Measurements from ENCODE around the gene AICDA. TPM values are rescaled to one million over a fixed set of nuclear protein-coding genes. Genes with fewer than 3 reads are reported as not detected.
"Not testable (repeated sequence)": the region's sequence is repeated elsewhere in the genome, so short reads cannot be mapped to it uniquely, and the experiment has no call there.

The AICDA gene
- 2.2 TPM for total RNA-seq

- DNase-seq (ENCODE audit: low spot score): no peak
Measured at GRCh38 chr12:8612629-8613028, at the start of gene AICDA. TSS of gene AICDA (minus strand) at chr12:8612859. CDS start at chr12:8612767, 92 bp downstream.

- no peak for DNase-seq (ENCODE audit: low spot score)
Measured at GRCh38 chr12:8661751-8662150, 49.1 kb upstream of the AICDA start.

- no peak for DNase-seq (ENCODE audit: low spot score)
Measured at GRCh38 chr12:8661016-8661415, 48.4 kb upstream of the AICDA start.

- no peak for DNase-seq (ENCODE audit: low spot score)
Measured at GRCh38 chr12:8658346-8658745, 45.7 kb upstream of the AICDA start.

- DNase-seq (ENCODE audit: low spot score): no peak
Measured at GRCh38 chr12:8655421-8655820, 42.8 kb upstream of the AICDA start.

GRCh38 chr12:8648576-8649205 is 36.0 kb upstream of the AICDA start:
- no peak for DNase-seq (ENCODE audit: low spot score)

GRCh38 chr12:8647968-8648367 is 35.3 kb upstream of the AICDA start:
- no peak for DNase-seq (ENCODE audit: low spot score)

- no peak for DNase-seq (ENCODE audit: low spot score)
Measured at GRCh38 chr12:8644345-8645248, 31.9 kb upstream of the AICDA start.

- DNase-seq (ENCODE audit: low spot score): no peak
Measured at GRCh38 chr12:8642775-8643174, 30.1 kb upstream of the AICDA start.

GRCh38 chr12:8639936-8640335 is 27.3 kb upstream of the AICDA start:
- DNase-seq (ENCODE audit: low spot score): no peak

- no peak for DNase-seq (ENCODE audit: low spot score)
Measured at GRCh38 chr12:8638951-8639350, 26.3 kb upstream of the AICDA start.

- no peak for DNase-seq (ENCODE audit: low spot score)
Measured at GRCh38 chr12:8637666-8638065, 25.0 kb upstream of the AICDA start.

GRCh38 chr12:8637244-8637643 is 24.6 kb upstream of the AICDA start:
- no peak for DNase-seq (ENCODE audit: low spot score)

GRCh38 chr12:8636581-8636980 is 23.9 kb upstream of the AICDA start:
- no peak for DNase-seq (ENCODE audit: low spot score)

GRCh38 chr12:8636007-8636346 is 23.3 kb upstream of the AICDA start:
- not testable (repeated sequence) for DNase-seq (ENCODE audit: low spot score)

- not testable (repeated sequence) for DNase-seq (ENCODE audit: low spot score)
Measured at GRCh38 chr12:8635342-8636006, 22.8 kb upstream of the AICDA start.

GRCh38 chr12:8630131-8630530 is 17.5 kb upstream of the AICDA start:
- no peak for DNase-seq (ENCODE audit: low spot score)

- no peak for DNase-seq (ENCODE audit: low spot score)
Measured at GRCh38 chr12:8629486-8630033, 16.9 kb upstream of the AICDA start.

GRCh38 chr12:8628731-8629130 is 16.1 kb upstream of the AICDA start:
- DNase-seq (ENCODE audit: low spot score): no peak

- DNase-seq (ENCODE audit: low spot score): not testable (repeated sequence)
Measured at GRCh38 chr12:8624750-8625149, 12.1 kb upstream of the AICDA start.

- no peak for DNase-seq (ENCODE audit: low spot score)
Measured at GRCh38 chr12:8622646-8623045, 10.0 kb upstream of the AICDA start.

- no peak for DNase-seq (ENCODE audit: low spot score)
Measured at GRCh38 chr12:8615206-8615605, 2.5 kb upstream of the AICDA start.
